GM19043 (cell line): ENCODE results near the gene NPIPA5.
"Not testable (repeated sequence)": the region's sequence is repeated elsewhere in the genome, so short reads cannot be mapped to it uniquely, and the experiment has no call there.

Source experiments
- ATAC-seq: cut with Tn5 transposase; IDR thresholded peaks from one replicate; pipeline ENCODE4 v1.9.1; 2021; ENCODE audit warnings: low read depth; ENCODE audit not compliant: unreplicated experiment

NPIPA5 gene

DNA sequence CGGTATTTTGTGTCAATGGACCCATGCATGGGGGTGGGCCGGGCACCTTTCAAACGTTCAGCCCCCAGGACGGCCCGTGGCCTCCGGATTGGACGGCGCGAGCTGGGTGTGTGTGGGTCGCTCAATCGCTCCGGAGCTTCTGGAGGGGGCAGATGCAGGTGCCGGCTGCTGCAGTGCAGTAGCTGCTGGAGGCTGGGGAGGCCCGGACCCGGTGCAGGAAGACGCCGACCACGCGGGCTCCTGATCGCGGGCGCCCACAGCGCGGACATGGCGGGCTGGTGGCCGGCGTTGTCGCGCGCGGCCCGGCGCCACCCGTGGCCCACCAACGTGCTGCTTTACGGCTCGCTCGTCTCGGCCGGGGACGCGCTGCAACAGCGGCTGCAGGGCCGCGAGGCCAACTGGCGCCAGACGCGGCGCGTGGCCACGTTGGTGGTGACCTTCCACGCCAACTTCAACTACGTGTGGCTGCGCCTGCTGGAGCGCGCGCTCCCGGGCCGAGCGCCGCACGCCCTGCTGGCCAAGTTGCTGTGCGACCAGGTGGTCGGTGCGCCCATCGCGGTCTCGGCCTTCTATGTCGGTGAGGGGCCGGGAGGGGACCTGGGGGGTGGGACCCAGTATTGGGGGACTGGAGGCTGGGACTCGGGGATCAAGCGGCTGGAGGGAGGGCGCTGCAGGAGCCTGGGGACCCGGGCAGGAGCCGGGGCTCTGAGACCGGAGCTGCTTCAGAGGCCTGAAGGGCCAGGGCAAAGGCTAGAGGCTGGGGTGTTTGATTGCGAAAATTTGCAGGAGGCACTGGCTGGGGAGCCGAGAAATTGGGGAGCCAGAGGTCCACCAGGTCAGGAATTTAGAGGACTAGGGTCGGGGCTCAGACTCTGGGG is 17.8 kb upstream of the NPIPA5 start, which contains the start of gene MPV17L:
Gene MPV17L (plus strand): TSS at position 124 of the 878 bp plus-strand sequence. CDS start 144 bp downstream, at position 268.
- ATAC-seq = not testable (repeated sequence)

DNA sequence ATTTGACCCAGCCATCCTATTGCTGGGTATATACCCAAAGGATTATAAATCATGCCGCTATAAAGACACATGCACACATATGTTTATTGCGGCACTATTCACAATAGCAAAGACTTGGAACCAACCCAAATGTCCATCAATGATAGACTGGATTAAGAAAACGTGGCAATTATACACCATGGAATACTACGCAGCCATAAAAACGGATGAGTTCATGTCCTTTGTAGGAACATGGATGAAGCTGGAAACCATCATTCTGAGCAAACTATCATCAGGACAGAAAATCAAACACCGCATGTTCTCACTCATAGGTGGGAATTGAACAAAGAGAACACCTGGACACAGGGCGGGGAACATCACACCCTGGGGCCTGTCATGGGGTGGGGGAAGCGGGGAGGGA is 14.9 kb upstream of the NPIPA5 start:
- ATAC-seq = not testable (repeated sequence)

DNA sequence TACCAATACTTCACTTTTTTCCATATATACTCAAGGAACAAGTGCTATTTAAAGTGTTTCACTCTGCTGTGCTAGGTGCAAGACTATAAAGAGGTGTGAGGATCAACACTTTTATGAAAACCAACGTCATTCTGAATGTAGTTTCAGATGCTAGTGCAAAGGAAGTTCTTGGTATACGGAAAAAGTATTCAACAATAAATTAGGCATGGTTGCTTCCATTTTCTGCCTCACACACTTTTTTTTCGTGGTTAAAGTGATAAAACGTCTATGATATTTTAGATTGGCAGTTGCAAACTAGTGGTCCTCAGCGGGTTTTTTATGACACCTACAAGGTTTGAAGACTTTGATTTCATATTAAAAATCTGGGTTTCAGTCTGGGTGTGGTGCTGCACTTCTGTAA is 11.8 kb upstream of the NPIPA5 start:
- not testable (repeated sequence) for ATAC-seq

DNA sequence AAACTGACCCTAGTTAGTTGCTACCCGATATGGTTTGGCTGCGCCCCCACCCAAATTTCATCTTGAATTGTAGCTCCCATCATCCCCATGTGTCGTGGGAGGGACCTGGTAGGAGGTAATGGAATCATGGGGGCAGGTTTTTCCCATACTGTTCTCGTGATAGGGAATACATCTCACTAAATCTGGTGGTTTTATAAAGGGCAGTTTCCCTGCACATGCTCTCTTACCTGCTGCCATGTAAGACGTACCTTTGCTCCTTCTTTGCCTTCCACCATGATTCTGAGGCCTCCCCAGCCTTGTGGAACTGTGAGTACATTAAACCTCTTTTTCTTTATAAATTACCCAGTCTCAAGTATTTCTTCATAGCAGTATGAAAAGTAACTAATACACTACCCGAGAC is 10.0 kb upstream of the NPIPA5 start:
- not testable (repeated sequence) for ATAC-seq

DNA sequence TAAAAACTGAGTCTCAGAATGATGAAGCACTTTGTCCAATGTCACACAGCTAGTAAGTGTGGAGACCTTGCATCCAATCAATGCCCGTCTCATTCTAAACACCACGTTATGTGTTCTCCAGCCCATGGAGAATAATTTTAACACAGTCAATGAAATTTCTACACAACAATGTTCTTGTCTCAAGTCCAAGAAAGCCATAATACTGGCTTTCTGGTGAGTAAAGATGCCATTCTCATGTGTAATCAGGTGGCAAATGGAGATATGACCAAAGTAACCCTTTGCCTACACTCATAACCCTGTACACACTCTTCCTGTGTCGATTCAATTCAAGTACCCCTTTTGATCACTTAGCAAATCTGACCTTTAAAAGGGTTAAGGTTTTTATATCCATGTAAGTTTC is 4.7 kb upstream of the NPIPA5 start:
- not testable (repeated sequence) for ATAC-seq

DNA sequence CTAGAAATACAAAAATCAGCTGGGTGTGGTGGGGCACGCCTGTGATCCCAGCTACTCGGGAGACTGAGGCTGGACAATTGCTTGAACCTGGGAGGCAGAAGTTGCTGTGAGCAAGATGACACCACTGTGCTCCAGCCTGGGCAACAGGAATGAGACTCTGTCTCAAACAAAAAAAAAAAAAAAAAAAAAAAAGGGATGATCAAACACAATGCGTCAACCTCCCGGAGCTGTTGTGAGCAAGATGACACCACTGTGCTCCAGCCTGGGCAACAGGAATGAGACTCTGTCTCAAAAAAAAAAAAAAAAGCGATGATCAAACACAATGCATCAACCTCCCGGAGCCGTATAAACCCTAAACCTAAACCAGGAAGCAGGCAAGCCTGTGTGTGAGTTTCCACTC is 20.6 kb downstream of the NPIPA5 start:
- ATAC-seq = not testable (repeated sequence)

DNA sequence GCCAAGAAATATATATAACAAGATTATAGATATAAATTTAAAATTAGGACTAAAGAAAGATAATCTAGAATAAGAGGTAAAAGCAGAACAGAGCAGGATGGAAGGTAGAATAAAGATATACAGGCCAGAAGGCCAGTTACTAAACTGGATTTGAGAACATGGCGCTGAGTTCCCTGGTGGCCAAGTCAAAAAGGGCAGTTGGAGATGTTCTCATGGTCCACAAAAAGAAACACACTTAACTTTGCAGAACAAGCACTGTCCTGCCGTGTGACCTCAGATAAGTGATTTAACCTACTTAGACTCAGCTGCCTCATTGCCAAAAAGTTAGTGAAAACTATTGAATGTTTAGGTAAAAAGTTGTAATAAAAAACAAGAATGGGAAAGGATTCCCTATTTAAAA is 23.2 kb downstream of the NPIPA5 start:
- ATAC-seq = not testable (repeated sequence)

DNA sequence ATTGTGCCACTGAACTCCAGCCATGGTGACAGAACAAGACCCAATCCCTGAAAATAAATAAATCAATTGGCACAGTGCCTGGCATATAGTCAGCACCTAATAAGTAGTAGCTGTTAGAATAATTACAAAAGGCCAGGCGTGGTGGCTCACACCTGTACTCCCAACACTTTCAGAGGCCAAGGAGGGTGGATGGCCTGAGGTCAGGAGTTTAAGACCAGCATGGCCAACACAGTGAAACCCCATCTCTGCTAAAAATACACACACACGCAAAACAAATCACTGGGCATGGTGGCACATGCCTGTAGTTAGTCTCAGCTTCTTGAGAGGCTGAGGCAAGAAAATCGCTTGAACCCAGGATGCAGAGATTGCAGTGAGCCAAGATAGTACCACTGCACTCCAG is 25.2 kb downstream of the NPIPA5 start:
- not testable (repeated sequence) for ATAC-seq

DNA sequence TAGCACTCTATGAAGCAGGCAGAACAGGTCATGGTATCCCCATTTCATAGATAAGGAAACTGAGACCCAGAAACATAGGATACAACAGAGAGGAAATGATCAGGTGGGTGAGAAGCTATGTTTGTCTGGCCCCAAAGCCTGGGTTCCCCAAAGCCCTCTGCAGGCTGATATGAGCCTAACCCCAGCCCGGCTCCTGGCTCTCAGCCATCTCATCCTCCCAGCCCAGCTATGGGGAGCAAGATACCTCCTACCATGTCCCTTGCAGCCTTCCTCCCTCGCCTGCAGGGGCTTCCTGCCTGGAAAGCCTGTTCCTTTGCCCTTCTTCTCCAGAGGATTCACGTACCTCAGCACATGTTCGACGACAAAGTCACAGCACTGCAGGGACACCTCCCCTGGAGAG is 26.3 kb downstream of the NPIPA5 start:
- not testable (repeated sequence) for ATAC-seq

DNA sequence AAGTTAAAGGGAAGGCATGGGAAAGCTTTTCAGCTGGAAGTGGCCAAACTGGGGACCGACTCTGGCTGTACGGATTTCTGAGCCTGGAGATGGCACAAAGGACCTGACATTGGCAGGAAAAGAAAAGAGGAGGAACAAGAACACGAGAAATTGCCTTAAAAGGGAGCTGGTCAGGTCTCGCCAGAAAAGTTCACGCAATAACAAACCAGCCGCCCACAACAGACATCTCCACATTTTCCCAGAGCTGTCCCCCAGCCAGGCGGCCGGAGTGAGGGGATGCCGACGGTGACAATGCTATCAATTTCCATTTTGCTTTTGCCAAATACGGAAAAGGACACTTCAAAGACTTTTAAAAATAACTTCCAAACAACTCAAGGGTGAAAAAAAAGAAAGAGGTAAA is 26.8 kb downstream of the NPIPA5 start:
- not testable (repeated sequence) for ATAC-seq

DNA sequence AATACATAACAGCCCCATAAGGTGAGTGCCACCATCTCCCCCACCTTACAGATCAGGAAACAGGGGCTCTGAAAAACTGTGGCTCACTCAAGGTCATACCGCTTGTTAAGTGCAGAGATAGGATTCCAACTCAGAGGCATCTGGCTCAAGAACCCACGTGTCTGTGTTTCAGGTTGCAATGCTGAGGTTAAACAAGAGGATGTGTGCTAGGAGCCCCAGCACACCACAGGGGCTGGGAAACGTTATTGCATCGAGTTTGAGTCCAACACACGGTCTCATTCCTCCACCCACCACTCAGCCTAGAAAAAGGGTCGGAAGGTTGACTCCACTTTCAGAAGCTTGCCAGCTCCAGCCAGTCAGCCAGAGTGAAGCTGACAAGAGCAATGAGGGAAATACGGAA is 29.4 kb downstream of the NPIPA5 start:
- not testable (repeated sequence) for ATAC-seq

DNA sequence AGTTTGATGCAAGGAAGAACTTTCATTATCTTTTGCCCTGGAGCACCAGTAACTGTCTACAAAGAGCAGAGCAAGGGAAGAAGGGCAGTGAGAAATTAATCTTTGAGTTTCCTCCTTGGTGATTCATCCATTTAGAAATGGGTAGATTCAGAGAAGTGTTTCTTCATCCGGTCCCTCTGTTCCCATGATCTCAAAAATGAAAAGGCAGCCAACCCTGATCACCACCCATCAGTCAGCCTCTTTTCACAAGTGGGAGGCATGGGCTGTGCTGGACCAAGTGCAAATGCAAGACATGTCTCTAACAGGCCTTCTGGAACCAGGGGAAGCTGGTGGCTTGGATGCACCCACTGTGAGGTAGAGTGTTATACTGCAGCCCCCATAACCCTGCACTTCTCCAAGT is 35.8 kb downstream of the NPIPA5 start:
- ATAC-seq = not testable (repeated sequence)

DNA sequence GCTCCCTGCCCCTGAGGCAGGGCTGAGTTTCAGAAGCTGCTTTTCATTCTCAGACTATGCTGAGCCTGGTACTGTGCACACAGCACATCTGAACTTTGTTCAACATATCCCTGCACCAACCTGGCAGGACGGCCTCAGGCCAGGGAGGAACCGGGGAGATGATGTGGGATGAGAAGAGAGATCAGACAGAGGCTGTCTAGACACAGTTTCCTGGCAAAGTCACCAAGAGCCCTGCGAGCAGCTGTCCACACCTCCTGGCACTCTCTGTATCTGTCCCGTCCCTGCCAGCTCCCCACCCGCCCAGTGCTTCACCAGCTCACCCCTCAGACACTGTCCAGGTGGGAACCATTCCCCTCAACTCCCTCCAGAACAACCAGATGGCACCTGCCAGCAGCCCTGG is 39.1 kb downstream of the NPIPA5 start:
- not testable (repeated sequence) for ATAC-seq

DNA sequence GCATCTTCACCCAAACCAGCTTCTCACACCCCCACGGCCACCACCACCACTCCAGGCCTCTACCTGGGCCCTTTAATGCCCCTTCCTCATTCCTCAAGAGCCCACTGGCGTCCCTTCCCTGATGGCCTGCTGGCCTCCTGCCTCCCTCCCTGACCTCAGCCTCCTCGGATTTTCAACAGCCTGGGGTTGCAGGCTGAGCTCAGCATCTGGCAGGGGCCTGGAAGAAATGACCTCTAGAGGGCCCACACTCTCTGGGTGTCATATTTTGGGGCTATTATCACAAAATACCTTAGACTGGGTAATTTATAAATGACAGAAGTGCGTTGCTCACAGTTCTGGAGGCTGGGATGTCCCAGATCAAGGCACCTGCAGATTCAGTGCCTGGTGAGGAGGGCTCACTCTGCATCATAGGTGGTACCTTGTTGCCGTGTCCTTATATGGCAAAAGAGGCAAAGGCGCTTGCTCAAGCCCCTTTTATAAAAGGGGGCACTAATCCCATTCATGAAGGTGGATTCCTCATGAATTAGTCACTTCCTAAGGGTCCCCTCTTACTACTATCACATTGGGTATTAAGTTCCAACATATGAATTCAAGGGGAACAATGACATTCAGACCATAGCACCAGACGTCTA is 40.0 kb downstream of the NPIPA5 start:
- not testable (repeated sequence) for ATAC-seq

DNA sequence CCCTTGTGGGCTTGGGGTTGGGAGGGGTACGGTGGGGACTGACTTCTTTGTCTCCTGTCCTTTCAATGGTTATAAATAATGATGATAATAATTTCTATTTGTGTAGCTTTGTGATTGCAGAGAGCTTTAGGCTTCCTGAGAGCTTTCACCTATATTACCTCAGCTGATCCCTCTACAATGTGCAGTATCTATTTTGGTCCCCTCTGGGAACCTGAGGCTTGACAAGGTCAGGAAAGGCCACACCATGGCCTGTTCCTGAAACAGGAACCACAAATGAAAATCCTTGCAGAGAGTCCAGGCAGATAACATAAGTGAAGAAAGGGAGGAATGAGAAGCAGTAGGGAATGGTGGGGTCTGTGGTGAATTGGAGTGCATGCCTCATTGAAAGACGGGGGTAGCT is 42.5 kb downstream of the NPIPA5 start:
- ATAC-seq = not testable (repeated sequence)

DNA sequence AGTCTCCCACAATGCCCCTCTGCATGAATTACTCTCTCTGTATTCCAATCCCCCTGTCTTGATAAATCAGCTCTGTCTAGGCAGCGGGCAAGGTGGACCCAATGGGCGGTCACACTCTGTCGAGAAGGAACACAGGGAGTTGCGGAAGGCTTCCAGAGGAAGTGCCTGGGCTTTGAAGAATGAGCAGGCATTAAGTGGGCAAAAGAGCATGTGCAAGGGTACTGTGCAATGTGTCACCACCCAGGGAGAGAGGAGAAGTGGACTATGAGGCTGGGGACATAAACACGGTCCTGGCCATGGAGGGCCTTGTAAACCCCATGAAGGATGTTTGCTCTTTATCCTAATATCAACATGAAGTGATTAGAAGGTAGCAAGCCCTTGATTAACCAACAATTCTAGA is 44.1 kb downstream of the NPIPA5 start:
- ATAC-seq = not testable (repeated sequence)

DNA sequence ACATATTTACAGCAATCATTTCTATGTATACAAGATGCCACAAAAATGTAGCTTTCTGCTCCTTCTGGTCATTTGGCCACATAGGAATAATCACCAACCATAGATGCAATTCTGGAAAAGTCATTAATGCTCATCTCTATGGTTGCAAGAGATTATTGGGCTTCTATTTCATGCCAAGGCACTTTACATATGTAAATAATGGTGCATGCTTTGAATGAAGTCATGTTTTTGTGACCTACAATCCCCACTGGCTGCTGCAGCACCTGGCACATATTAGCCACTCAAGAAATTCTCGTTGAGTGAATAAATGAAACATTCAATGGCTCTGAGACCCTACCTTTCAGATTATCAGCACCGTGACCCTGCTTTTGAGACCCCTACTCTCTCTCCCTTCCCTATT is 47.1 kb downstream of the NPIPA5 start:
- ATAC-seq = not testable (repeated sequence)

DNA sequence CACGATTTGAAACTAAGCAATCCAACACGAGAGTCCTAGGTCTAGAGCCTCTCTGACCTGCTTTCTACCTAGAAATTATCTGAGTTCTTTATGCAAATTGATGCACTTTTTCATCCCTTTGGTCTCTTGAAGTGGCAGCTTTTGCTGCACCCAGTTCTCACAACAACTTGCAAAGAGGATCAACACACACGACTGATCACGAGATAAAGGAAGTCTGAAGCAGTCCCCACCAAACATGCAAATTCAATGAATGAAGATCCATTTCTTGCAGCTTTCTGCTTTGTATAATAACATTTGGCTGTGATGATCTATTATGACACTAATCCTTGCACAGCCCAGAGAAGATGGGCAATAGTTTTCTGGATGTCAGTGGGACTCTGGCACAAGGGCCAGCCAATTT is 53.1 kb downstream of the NPIPA5 start:
- not testable (repeated sequence) for ATAC-seq

DNA sequence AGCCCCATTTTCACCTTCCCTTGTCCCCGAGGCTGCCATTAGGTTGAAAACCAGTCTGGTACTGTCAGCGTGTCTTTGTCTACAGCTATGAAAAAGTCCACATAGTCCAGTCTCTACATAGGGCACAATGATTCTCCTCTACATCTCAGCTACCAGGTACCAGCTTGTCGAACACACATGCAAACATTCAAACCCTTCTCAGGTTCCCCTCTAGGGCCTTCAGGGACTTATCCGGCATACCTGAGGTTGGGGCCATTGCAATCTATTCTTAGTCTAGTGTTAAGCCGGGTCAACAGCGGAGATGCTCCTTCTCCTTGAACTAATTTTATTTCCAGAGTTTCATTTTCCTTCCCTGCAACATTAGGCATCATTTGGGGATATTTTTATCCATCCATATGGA is 54.7 kb downstream of the NPIPA5 start:
- not testable (repeated sequence) for ATAC-seq

DNA sequence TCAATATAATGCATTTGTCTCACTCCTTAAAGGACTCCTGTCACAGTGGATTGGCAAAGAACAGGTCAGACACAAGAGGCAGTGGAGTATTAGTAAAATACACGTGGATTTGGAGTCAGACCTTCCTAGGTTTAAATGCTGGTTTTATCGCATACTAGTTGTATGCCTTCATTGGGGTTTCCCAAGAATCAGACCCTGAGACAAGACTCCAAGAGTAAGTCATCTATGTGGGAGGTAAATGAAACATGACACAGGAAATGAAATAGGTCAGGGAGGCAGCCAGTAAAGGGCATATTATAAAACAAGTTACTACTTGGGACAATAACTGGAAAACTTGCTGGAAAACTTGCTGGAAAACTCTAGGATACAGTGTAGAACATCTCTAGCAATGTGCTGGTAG is 56.9 kb downstream of the NPIPA5 start:
- not testable (repeated sequence) for ATAC-seq

DNA sequence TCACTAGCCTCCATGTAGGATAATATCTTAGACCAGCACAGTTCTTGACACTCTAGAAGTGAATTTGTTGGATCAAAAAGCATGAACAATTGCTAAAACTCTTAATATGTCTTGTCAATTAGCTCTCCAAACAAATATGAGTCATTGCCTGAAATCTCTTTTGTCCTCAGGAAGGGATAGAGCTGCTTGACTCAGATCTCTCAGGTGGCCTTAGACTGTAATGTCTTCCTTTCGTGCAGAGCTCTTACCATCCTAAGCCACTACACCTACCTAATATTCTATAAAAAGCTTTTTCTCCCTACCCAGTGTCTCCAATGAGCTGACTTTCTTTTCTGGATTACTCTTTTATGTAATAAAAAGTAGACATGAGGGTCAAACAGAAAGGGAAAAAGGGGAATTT is 63.5 kb downstream of the NPIPA5 start:
- ATAC-seq = not testable (repeated sequence)
